Measurements from ENCODE around the gene MUC2.

The MUC2 gene

DNA sequence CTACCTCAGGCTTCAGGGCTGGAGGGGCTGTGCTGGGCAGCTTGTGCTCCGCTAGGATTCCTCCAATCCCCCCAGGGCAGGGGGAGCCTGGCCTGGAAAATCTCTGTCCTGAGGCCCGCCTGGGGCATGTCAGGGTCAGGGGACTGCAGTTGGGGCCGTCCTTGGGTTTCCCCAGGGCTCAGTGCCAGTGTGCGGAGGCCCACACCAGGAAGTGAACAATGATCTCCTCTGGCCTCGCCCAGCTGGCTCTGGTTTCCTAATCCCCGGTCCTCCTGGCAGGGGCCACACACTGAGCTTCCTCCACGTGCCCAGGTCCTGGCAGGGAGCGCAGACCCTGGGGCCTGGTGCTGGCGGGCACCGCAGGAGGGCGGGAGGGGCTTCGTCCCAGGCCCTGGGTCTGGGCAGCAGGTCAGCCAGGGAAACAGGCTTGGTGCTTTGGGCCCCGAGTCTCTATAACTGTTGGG is 1.4 kb upstream of the MUC2 start:
- DNase-seq: no peak

DNA sequence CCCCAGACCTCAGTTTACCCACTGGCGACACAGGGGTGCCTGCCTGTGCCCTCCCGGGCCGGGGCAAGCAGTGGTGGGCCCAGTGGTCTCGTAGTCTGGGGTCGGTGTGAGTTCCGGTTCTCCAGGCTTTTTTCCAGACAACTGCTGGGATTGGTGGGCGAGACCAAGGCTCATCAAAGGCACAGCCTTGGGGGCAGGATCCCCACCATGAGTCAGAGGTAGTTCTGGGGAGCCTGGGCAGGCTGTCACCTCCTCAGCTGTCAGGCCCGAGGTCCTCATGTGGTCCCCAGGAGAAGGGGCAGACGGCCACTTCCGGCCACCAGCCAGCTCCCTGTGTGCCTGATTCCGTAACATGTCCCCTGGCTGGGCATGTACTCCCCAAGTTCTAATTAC is 827 bp upstream of the MUC2 start:
- no peak for DNase-seq

DNA sequence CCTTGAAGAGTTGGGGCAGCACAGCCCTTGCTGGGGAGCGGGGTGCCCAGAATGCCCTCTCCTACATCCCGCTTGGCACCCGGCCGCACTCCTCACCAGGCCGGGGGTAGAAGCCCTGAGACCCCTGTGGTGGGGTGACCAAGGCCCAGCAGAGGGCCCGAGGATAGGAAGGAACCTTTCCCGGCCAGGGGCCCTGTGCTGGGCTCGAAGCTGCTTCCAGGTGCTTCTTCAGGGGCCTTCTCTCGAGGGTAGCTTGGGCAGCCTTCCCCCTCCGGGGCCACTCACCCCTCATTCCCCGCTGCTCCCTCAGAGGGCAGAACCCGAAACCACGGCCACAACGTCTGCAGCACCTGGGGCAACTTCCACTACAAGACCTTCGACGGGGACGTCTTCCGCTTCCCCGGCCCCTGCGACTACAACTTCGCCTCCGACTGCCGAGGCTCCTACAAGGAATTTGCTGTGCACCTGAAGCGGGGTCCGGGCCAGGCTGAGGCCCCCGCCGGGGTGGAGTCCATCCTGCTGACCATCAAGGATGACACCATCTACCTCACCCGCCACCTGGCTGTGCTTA is 752 bp downstream of the MUC2 start:
- DNase-seq: no peak

DNA sequence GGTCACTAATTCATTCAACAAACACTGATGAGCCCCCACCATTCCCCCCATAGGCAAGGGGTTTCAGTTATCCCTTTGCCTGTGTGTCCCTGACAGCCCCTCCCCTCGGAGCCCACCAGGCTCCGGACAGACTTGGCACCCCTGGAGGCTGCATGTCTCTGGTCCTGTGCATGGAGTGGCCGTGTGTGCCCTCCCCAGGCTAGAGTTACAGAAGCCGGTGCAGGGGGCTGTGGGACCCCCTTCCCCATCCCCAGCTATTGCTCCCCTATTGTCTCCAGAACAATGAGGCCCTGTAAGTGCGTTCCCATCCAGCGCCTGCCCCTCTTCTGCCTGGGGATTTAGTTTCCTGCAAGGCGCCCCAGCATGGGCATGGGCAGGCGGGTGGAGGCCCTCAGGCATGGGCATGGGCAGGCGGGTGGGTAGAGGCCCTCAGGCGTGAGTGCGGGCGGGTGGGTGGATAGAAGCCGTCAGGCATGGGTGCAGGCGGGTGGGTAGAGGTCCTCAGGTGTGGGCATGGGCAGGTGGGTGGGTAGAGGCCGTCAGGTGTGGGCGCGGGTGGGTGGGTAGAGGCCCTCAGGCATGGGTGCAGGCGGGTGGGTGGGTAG is 1.5 kb downstream of the MUC2 start:
- DNase-seq: no peak

DNA sequence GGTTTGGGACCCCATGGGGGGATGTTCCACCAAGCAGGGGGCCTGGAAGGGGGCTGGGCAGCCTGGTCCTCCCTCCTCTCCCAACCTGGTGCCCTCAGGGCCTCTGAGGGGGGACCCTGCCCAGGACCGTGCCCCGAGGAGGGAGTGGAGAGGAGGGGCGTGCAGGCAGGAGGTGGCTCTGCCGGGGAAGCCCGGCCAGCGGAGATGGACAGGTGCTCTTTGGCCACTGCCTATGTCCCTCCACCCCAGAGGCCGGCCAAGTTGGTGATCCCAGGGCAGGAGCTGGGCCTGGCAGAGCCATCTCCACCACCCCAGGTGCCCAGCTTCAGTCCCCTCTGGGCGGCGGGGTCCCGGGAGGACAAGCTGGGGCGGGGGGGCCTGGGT is 2.4 kb downstream of the MUC2 start:
- no peak for DNase-seq

DNA sequence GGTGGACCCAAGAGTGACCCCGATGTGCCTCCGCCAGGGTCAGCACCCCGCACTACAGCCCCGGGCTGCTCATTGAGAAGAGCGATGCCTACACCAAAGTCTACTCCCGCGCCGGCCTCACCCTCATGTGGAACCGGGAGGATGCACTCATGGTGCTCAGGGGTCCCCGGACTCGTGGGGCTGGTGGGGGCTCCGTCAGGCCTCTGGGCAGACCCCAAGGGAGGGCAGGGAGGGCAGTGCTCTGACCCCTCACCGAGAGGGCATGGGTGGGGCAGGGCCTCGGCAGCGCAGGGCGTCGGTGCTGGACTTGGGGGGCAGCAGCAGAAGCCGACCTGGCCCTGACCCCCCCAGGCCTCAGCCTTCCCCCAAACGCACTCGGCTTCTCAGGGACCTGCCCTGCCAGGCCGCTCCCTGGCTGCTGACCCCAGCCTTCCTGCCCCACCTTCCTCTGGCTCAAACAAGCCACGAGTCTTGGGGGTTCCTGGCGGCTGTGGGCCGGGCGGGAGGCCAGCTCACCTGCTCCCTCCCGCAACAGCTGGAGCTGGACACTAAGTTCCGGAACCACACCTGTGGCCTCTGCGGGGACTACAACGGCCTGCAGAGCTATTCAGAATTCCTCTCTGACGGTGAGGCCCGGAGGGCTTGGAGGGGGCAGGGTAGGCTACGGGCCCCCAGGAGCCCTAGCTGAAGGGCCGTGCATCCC is 2.9 kb downstream of the MUC2 start:
- no peak for DNase-seq

DNA sequence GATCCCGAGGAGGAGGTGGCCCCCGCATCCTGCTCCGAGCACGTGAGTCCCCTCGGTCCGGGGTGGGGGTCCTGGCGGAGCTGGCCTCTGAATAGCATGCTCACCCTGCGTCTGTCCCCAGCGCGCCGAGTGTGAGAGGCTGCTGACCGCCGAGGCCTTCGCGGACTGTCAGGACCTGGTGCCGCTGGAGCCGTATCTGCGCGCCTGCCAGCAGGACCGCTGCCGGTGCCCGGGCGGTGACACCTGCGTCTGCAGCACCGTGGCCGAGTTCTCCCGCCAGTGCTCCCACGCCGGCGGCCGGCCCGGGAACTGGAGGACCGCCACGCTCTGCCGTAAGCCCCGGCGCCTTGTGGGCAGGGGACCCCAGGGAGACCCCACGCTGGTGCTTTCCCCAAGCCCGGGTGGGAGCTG is 3.5 kb downstream of the MUC2 start:
- no peak for DNase-seq

DNA sequence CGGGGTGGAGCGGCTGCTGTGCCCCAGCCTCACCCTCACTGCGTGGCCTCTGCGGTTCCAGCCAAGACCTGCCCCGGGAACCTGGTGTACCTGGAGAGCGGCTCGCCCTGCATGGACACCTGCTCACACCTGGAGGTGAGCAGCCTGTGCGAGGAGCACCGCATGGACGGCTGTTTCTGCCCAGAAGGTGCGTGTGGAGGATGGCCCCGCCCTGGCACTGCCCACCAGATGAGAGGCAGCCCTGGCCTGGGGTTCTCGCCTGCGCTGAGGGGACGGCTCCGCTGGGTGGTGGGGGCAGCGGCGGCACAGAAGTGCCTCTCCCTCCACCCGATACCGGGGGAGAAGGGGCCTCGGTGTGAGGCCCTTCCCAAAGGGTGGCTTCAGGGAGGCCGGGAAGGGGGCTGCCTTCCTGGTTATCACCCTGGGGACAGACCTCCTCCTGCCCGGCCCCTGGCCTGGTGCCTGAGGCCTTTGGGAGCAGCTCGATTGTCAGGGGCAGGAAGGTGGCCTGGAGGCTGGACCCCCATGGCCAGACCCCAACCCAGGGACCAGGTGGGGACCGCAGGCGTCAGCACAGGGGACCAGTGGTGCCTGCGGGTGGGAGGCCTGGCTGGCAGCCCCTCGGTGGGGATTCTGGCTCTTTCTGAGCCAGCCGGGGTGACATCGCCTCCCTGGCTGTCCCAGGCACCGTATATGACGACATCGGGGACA is 7.1 kb downstream of the MUC2 start:
- DNase-seq: no peak

DNA sequence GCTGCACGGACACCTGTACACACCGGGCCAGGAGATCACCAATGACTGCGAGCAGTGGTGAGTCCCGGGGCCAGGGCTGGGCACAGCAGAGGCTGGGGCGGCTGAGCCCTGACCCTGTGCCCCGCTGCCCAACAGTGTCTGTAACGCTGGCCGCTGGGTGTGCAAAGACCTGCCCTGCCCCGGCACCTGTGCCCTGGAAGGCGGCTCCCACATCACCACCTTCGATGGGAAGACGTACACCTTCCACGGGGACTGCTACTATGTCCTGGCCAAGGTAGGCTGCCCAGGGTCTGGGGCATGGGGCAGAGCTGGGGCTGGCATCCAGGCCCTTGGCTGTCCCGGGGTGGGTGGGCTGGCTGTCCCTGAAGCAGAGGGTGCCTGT is 7.7 kb downstream of the MUC2 start:
- DNase-seq: no peak

DNA sequence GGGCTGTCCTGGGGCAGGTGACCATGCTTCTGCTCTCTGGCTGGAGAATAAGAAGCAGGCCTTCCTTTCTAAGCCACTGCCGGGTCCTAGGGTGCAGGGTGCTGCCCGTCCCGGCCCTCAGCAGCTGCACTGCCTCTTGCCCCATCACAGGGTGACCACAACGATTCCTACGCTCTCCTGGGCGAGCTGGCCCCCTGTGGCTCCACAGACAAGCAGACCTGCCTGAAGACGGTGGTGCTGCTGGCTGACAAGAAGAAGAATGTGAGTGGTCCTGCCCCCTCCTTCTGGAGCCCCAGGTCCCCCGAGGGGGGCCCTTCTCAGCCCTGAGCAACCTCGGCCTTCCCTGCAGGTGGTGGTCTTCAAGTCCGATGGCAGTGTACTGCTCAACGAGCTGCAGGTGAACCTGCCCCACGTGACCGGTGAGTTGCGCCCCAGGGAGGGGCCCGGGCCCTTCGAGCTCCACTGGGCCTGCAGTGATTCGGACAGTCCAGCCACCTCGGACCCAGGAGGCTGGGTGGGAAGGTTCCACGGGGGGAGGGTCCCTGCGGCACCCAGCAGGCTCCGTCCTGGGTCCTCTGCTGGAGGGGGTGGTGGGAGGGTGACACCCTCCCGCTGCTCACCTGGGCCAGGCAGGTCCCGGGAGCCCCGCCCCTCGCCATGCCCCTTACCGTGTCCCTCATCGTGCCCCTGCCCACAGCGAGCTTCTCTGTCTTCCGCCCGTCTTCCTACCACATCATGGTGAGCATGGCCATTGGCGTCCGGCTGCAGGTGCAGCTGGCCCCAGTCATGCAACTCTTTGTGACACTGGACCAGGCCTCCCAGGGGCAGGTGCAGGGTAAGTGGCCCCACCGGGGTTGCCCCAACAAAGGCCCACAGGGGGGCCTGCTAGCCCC is 8.3 kb downstream of the MUC2 start:
- no peak for DNase-seq

DNA sequence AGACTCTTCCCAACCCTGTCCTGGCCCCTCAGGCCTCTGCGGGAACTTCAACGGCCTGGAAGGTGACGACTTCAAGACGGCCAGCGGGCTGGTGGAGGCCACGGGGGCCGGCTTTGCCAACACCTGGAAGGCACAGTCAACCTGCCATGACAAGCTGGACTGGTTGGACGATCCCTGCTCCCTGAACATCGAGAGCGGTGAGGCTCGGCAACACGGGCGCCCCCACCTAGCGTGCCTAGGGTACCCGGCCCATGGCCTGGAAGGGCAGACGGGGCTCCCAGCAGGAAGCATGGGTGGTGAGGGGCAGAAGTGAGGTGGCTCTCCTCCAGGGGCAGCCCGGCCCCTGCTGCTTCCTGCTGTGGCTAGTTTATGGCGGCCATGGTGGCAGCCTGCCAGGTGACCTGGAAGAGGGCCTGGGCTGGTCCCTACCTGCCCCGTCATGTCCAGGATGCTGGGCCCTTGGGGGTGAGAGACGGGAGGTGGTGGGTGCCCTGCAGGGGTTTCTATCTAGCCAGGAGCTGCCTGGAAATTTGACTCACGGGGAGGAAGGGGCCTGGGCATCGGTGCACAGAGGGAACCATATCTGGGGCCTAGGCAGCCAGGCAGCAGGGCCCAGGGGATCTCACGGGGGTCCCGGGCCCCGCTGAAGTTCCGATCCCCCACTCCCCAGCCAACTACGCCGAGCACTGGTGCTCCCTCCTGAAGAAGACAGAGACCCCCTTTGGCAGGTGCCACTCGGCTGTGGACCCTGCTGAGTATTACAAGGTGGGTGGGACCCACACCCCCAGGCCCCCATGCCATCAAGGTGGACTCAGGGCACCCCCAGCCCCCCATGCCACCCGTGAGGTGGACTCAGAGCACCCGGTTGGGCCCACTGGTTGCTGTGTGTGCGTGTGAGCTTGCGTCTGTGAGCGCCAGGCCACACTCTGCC is 9.2 kb downstream of the MUC2 start:
- no peak for DNase-seq

DNA sequence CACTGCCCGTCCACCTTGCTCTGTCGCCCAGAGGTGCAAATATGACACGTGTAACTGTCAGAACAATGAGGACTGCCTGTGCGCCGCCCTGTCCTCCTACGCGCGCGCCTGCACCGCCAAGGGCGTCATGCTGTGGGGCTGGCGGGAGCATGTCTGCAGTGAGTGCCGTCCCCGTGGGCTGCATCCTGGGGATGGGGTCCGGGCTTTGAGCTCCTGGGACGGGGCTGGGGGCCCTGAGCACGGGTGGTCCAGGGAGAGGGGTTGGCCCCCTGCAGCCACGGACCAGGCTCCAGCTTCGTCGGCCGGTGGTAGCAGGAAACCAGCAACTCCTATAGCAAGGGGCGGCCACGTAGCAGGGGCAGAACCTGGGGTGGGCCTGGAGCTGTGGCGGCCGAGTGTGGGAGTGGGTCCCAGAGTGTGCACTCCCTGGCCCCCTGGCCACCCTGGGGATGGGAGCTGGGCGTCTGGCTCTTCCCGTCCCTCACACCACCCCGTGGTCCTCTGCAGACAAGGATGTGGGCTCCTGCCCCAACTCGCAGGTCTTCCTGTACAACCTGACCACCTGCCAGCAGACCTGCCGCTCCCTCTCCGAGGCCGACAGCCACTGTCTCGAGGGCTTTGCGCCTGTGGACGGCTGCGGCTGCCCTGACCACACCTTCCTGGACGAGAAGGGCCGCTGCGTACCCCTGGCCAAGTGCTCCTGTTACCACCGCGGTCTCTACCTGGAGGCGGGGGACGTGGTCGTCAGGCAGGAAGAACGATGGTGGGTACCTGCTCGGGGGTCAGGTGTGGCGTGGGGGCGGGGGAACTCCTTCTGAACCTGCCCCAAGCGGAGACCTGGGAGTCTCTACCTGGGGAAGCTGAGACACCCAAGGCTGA is 10.1 kb downstream of the MUC2 start:
- DNase-seq: no peak

DNA sequence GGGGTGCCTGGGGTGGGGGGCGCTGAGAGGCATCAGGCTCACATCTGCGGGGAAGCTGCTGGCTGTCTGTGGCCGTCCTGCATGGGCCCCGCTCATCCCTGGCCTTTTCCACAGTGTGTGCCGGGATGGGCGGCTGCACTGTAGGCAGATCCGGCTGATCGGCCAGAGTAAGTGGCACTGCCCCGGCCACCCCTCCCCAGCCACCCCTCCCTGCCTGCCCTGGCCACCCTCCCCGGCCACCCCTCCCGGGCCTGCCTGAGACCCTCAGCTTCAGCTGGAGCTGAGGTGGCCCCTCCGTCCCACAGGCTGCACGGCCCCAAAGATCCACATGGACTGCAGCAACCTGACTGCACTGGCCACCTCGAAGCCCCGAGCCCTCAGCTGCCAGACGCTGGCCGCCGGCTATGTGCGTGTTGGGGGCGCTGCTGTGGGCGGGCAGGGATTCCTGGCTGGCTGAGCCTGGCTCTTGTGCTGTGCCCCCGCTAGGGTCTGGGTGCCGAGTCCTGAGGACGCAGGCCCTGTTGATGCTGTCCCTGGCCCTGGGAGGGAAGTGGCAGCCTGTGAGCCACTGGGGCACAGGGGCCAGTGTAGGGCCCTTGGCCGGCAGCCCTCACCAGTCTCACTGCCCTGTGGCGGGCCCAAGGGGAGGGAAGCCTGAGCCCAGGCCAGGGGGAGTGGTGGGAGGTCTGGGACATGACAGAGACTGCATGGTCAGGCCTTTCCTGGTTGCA is 10.9 kb downstream of the MUC2 start:
- DNase-seq: no peak

DNA sequence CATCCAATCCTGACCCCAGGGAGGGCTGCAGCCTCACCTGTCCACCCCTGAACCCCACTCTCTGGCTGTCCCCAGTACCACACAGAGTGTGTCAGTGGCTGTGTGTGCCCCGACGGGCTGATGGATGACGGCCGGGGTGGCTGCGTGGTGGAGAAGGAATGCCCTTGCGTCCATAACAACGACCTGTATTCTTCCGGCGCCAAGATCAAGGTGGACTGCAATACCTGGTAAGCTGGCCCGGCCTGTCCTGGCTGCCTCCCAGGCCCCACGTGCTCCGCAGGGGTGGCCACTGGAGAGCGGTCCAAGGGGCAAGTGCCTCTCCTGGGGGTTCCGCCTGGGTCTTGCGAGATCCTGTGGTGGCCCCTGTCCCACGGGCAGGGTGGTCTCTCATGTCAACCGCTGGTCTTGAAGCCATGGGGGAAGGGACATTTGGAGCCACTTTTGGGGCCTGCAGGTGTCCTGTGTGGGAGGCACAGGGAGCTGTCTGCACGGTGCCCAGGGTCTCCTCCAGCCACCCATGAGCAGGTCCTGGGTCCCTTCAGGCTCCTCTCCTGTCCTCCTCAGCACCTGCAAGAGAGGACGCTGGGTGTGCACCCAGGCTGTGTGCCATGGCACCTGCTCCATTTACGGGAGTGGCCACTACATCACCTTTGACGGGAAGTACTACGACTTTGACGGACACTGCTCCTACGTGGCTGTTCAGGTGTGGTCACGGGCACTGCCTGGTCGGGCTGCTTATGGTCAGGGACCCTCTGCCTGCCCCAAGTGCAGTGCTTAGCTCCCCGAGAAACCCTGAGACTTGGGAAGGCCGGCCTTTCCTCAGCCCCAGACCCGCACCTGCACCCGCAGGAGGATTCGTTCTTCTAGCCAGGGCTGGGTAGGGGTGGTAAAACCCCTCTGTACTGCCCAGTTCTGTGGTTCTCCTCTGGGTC is 11.8 kb downstream of the MUC2 start:
- no peak for DNase-seq

DNA sequence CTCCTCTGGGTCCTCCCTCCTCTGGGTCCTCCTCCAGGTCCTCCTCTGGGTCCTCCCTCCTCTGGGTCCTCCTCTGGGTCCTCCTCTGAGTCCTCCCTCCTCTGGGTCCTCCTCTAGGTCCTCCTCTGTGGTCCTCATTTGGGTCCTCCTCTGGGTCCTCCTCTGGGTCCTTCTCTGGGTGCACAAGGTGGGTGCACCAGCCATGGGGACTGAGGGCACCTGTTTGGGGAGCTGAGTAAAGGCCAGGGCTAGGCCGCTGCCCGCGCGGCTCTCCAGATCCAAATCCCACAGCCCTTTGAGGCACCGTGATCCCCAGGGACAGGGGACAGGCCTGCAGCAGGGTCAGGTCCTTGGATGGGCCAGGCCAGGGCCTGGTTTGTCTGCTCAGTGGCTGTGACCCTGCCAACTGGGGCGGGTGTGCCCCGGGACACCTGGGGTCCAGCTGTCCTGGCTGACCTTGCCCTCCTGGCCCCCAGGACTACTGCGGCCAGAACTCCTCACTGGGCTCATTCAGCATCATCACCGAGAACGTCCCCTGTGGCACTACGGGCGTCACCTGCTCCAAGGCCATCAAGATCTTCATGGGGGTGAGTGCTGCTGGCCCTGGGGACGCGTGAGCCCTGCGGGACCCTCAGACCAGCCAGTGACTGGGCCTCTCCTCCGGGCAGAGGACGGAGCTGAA is 12.7 kb downstream of the MUC2 start:
- no peak for DNase-seq

DNA sequence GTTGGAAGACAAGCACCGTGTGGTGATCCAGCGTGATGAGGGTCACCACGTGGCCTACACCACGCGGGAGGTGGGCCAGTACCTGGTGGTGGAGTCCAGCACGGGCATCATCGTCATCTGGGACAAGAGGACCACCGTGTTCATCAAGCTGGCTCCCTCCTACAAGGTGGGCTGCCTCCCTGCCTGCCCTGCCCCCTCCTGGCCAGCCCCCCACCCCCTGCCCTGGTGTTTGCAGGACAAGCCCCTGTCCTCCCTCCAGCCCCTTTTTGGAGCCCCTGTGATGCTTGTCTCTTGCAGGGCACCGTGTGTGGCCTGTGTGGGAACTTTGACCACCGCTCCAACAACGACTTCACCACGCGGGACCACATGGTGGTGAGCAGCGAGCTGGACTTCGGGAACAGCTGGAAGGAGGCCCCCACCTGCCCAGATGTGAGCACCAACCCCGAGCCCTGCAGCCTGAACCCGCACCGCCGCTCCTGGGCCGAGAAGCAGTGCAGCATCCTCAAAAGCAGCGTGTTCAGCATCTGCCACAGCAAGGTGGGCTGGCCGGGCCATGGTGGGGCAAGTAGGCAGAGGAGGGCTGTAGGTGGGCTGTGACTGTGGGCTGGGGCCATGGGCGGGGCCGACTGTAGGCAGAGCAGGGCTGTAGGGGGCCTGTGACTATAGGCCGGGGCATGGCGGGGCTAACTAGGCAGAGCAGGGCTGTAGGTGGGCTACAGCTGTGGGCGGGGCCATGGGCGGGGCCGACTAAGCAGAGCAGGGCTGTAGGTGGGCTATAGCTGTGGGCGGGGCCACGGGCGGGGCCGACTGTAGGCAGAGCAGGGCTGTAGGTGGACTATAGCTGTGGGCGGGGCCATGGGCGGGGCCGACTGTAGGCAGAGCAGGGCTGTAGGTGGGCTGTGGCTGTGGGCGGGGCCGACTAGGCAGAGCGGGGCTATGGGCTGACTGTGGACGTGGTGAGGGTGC is 13.6 kb downstream of the MUC2 start:
- no peak for DNase-seq

All from effector CD4-positive, alpha-beta T cell (primary cell).